HG03196 (cell line): ENCODE data around the gene CLPTM1L.
"Not testable (repeated sequence)": the region's sequence is repeated elsewhere in the genome, so short reads cannot be mapped to it uniquely, and the experiment has no call there.

Experiments used
- ATAC-seq: cut with Tn5 transposase; IDR thresholded peaks from one replicate; pipeline ENCODE4 v1.9.1; 2021; ENCODE audit not compliant: unreplicated experiment

The CLPTM1L gene

GRCh38 chr5:1278656-1279442, 66.0 kb downstream of the CLPTM1L start:
- ATAC-seq: no peak

DNA sequence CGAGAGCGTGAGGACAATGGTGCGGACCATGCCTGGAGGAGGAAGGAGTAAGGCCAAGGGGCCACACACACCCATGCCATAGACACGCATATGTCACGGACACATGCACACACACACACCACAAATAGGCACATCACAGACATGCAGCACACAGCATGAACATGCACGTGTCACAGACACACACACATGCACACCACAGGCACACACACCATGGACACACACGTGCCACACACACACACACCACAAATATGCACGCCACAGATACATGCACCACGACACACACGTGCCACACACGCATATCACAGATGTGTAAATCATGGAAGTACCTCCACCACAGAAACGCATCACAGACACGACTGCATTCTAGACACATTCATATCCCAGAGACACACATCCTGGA, 66.7 kb downstream of the CLPTM1L start:
- ATAC-seq: no peak

GRCh38 chr5:1277781-1278180, 67.1 kb downstream of the CLPTM1L start:
- no peak for ATAC-seq

DNA sequence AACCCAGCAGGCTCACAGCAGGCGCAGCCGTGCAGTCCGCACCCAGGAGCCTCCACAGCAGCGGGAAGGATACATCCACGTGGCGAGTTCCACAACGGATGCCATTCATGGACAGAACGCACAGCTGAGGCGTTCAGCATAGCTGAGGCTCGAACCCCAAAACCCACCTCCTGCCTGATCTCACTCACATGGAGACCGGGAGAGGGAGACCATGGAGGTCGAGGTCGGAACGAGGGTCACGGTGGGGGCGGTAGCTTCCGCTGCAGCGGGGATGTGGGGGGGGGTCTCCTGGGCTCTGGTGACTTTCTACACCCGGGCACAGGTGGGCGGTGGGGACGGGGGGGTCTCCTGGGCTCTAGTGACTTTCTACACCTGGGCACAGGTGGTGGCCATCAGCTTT, 67.6 kb downstream of the CLPTM1L start:
- ATAC-seq: no peak

- ATAC-seq: no peak
Observed at GRCh38 chr5:1276930-1277329, 68.0 kb downstream of the CLPTM1L start.

- not testable (repeated sequence) for ATAC-seq
Observed at GRCh38 chr5:1275397-1276391, 69.2 kb downstream of the CLPTM1L start.

DNA sequence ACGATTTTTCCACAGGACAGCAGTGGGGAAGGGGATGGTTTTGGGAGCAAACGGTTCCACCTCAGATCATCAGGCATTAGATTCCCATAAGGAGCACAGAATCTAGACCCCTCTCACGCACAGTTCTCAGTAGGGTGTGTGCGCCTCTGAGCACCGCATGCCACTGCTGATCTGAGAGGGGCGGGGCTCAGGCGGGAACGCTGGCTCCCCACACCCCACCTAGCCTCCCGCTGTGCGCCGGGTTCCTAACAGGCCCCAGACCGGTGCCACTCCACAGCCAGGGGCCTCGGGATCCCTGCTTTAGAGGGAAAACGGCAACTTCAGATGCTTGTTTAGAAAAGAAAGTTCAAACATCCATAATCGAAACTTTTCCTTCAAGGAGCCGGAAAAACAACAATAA, 70.4 kb downstream of the CLPTM1L start:
- ATAC-seq: no peak

GRCh38 chr5:1273745-1274144, 71.2 kb downstream of the CLPTM1L start:
- no peak for ATAC-seq

- no peak for ATAC-seq
Observed at GRCh38 chr5:1272201-1272600, 72.7 kb downstream of the CLPTM1L start.

DNA sequence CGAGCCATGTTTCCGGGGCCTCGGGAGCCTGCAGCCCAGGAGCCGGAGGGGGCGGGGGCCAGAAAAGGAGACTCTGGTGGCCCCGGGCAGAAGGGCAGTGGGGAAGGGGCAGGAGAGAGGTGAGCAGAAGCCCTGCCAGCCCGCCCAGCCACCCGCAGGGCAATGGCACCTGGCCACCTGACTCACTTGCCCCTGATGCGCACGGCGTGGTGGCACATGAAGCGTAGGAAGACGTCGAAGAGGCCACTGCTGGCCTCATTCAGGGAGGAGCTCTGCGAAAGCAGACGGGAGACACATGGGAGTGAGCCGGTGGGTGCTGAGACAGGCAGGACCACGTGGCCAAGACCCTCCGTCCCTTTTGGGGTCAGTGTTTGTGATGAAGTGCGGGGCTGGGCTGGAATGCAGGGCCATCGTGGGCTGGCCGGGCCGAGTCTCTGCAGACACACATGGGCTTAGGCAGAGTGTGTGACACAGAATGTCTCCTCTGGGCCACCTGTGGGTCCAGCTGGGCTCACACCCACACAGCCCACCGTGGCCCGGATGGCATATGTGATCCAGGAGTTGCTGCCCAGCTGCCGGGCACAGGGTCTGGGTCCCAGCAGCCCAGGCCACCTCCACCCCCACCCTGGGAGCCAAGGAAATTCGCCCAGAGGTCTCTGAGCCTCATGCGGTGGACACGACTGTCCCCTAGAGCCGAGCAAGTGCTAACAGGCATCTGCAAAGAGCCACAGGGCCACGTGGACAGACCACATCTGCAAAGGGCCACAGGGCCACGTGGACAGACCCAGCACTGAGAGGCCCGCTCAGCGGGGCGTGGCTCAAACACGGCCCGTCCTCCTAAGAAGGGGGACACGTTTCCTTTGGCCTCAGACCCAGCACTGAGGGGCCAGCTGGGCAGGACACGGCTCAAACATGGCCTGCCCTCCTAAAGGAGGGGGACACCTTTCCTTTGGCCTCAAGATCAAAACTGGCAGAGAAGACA, 73.7 kb downstream of the CLPTM1L start:
- no peak for ATAC-seq

- no peak for ATAC-seq
Observed at GRCh38 chr5:1270426-1270825, 74.5 kb downstream of the CLPTM1L start.

DNA sequence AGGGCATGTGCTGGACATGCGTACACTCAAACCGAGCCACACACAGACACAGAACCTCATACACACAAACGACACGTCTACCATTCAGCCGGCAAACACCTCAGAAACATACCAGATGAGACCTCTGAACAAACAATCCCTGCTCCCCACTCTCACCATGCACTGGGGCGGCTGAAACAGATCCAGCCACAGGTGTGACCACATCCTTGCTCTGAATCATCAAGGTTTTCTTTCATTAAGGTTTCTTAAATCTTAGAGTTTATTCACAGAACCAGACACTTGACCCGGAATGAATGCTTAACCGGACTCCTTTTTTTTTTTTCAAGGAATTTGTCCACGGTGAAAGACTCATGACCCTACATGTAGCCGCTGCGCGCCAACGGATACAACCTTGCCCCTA, 76.2 kb downstream of the CLPTM1L start:
- ATAC-seq: no peak

- no peak for ATAC-seq
Observed at GRCh38 chr5:1268056-1268455, 76.8 kb downstream of the CLPTM1L start.
